Rectal smooth muscle tissue (tissue), 1 donor: ENCODE data around the gene NDUFA8.

Source experiments
- H3K27ac ChIP-seq: one replicate; pipeline ENCODE4 v1.7.0; 2013; ENCODE audit warnings: low read depth, low read length, inconsistent platforms
- H3K27me3 ChIP-seq: one replicate; pipeline ENCODE4 v1.7.0; 2013; ENCODE audit warnings: low read length; ENCODE audit not compliant: control insufficient read depth, insufficient read depth
- H3K36me3 ChIP-seq: one replicate; pipeline ENCODE4 v1.7.0; 2013; ENCODE audit warnings: low read length; ENCODE audit not compliant: control insufficient read depth, insufficient read depth
- H3K4me1 ChIP-seq: one replicate; pipeline ENCODE4 v1.7.0; 2013; ENCODE audit warnings: low read length; ENCODE audit not compliant: control insufficient read depth, insufficient read depth
- H3K4me3 ChIP-seq: one replicate; pipeline ENCODE4 v1.7.0; 2013; ENCODE audit warnings: low read length
- H3K9ac ChIP-seq: one replicate; pipeline ENCODE4 v1.7.0; 2013; ENCODE audit warnings: low read length

Gene NDUFA8

GRCh38 chr9:122179054-122179689 lies 19.6 kb upstream of the NDUFA8 start:
- Histone ChIP-seq H3K4me1 (no peaks in the 10 kb centered on the region), H3K36me3 (no peaks in the 10 kb centered on the region), H3K9ac (no peak overlapping the region), H3K4me3 (no peak overlapping the region), H3K27me3 (no peaks in the 10 kb centered on the region), H3K27ac (no peak overlapping the region)

GRCh38 chr9:122176916-122177315 lies 17.3 kb upstream of the NDUFA8 start:
- Histone ChIP-seq H3K9ac (no peak overlapping the region), H3K4me3 (no peak overlapping the region), H3K27ac (no peak overlapping the region)

GRCh38 chr9:122173670-122174069 lies 14.1 kb upstream of the NDUFA8 start:
- Histone ChIP-seq H3K27me3 (no peaks in the 10 kb centered on the region), H3K27ac (no peak overlapping the region), H3K4me1 (no peaks in the 10 kb centered on the region), H3K9ac (no peak overlapping the region), H3K36me3 (no peaks in the 10 kb centered on the region), H3K4me3 (no peak overlapping the region)

More at GRCh38 chr9:122176916-122177315, 17.3 kb upstream of the NDUFA8 start:
- no peaks in the 10 kb centered on the region for H3K27me3 ChIP-seq
- H3K36me3 ChIP-seq: no peaks in the 10 kb centered on the region
- H3K4me1 ChIP-seq: no peaks in the 10 kb centered on the region

- H3K36me3 ChIP-seq: no peaks in the 10 kb centered on the region
- H3K27me3 ChIP-seq: no peaks in the 10 kb centered on the region
- no peak overlapping the region for H3K27ac ChIP-seq
- no peak overlapping the region for H3K9ac ChIP-seq
- H3K4me1 ChIP-seq: no peaks in the 10 kb centered on the region
- no peak overlapping the region for H3K4me3 ChIP-seq
Measured at GRCh38 chr9:122172131-122172530, 12.6 kb upstream of the NDUFA8 start.

GRCh38 chr9:122168356-122168755 lies 8.8 kb upstream of the NDUFA8 start:
- H3K4me1 ChIP-seq: peaks cover 10% of the 10 kb centered on the region
- no peaks in the 10 kb centered on the region for H3K36me3 ChIP-seq
- no peak overlapping the region for H3K9ac ChIP-seq
- H3K4me3 ChIP-seq: no peak overlapping the region
- no peak overlapping the region for H3K27ac ChIP-seq
- no peaks in the 10 kb centered on the region for H3K27me3 ChIP-seq

- Histone ChIP-seq H3K9ac (no peak overlapping the region), H3K36me3 (no peaks in the 10 kb centered on the region), H3K4me1 (peaks cover 13% of the 10 kb centered on the region), H3K27ac (peak overlapping the region; percentile 84), H3K4me3 (peak overlapping the region; percentile 29), H3K27me3 (no peaks in the 10 kb centered on the region)
Measured at GRCh38 chr9:122164286-122164685, 4.7 kb upstream of the NDUFA8 start.

GRCh38 chr9:122162415-122162814 lies 2.8 kb upstream of the NDUFA8 start:
- Histone ChIP-seq H3K9ac (no peak overlapping the region), H3K27ac (peak overlapping the region; percentile 17), H3K4me3 (no peak overlapping the region), H3K36me3 (no peaks in the 10 kb centered on the region), H3K27me3 (no peaks in the 10 kb centered on the region), H3K4me1 (peaks cover 24% of the 10 kb centered on the region)

GRCh38 chr9:122159925-122160246 lies 307 bp upstream of the NDUFA8 start:
- Histone ChIP-seq H3K36me3 (no peaks in the 10 kb centered on the region), H3K4me3 (peak overlapping the region; percentile 55), H3K9ac (no peak overlapping the region), H3K4me1 (peaks cover 26% of the 10 kb centered on the region), H3K27ac (no peak overlapping the region), H3K27me3 (no peaks in the 10 kb centered on the region)

GRCh38 chr9:122158202-122158601 lies 1.4 kb downstream of the NDUFA8 start:
- Histone ChIP-seq H3K9ac (no peak overlapping the region), H3K4me3 (no peak overlapping the region), H3K27ac (no peak overlapping the region), H3K36me3 (no peaks in the 10 kb centered on the region), H3K4me1 (peaks cover 16% of the 10 kb centered on the region), H3K27me3 (no peaks in the 10 kb centered on the region)

GRCh38 chr9:122155796-122156195 lies 3.8 kb downstream of the NDUFA8 start:
- peaks cover 3% of the 10 kb centered on the region for H3K36me3 ChIP-seq
- H3K9ac ChIP-seq: no peak overlapping the region
- no peaks in the 10 kb centered on the region for H3K27me3 ChIP-seq
- no peak overlapping the region for H3K4me3 ChIP-seq
- no peak overlapping the region for H3K27ac ChIP-seq
- peaks cover 14% of the 10 kb centered on the region for H3K4me1 ChIP-seq

GRCh38 chr9:122151267-122151828 lies 8.2 kb downstream of the NDUFA8 start:
- Histone ChIP-seq H3K4me3 (no peak overlapping the region), H3K4me1 (no peaks in the 10 kb centered on the region), H3K27ac (no peak overlapping the region), H3K9ac (no peak overlapping the region), H3K36me3 (peaks cover 7% of the 10 kb centered on the region), H3K27me3 (no peaks in the 10 kb centered on the region)

GRCh38 chr9:122145592-122145863 lies 14.1 kb downstream of the NDUFA8 start:
- H3K9ac ChIP-seq: no peak overlapping the region
- H3K27ac ChIP-seq: no peak overlapping the region
- peaks cover 15% of the 10 kb centered on the region for H3K36me3 ChIP-seq
- H3K4me1 ChIP-seq: no peaks in the 10 kb centered on the region
- H3K27me3 ChIP-seq: no peaks in the 10 kb centered on the region
- no peak overlapping the region for H3K4me3 ChIP-seq

GRCh38 chr9:122144836-122145591 lies 14.6 kb downstream of the NDUFA8 start:
- Histone ChIP-seq H3K9ac (no peak overlapping the region), H3K27ac (no peak overlapping the region), H3K36me3 (peaks cover 15% of the 10 kb centered on the region), H3K4me3 (no peak overlapping the region), H3K27me3 (no peaks in the 10 kb centered on the region), H3K4me1 (no peaks in the 10 kb centered on the region)
